HG03175 (cell line): ENCODE results near the gene PAPSS2.
"Not testable (repeated sequence)": the region's sequence is repeated elsewhere in the genome, so short reads cannot be mapped to it uniquely, and the experiment has no call there.

Source experiments
- ATAC-seq: cut with Tn5 transposase; IDR thresholded peaks from one replicate; pipeline ENCODE4 v1.9.1; 2021; ENCODE audit warnings: mild to moderate bottlenecking, moderate library complexity; ENCODE audit not compliant: unreplicated experiment

Gene PAPSS2

GRCh38 chr10:87642486-87642885 is 17.2 kb upstream of the PAPSS2 start:
- ATAC-seq = no peak

- no peak for ATAC-seq
These were observed 16.7 kb upstream of the PAPSS2 start for GRCh38 chr10:87642988-87643387.

- no peak for ATAC-seq
These were observed 15.8 kb upstream of the PAPSS2 start for GRCh38 chr10:87643920-87644319.

- not testable (repeated sequence) for ATAC-seq
These were observed 15.2 kb upstream of the PAPSS2 start for GRCh38 chr10:87644500-87644899.

- no peak for ATAC-seq
These were observed 13.3 kb upstream of the PAPSS2 start for GRCh38 chr10:87646192-87646909.

- ATAC-seq = no peak
These were observed 12.7 kb upstream of the PAPSS2 start for GRCh38 chr10:87646935-87647334.

- no peak for ATAC-seq
These were observed 8.7 kb upstream of the PAPSS2 start for GRCh38 chr10:87650838-87651589.

GRCh38 chr10:87651801-87652200 is 7.9 kb upstream of the PAPSS2 start:
- ATAC-seq = no peak

GRCh38 chr10:87652261-87652660 is 7.4 kb upstream of the PAPSS2 start:
- ATAC-seq = no peak

GRCh38 chr10:87654212-87654611 is 5.5 kb upstream of the PAPSS2 start:
- ATAC-seq = no peak

- ATAC-seq = no peak
These were observed 3.1 kb upstream of the PAPSS2 start for GRCh38 chr10:87656431-87657072.

- no peak for ATAC-seq
These were observed 2.3 kb upstream of the PAPSS2 start for GRCh38 chr10:87657371-87657770.

- no peak for ATAC-seq
These were observed 1.3 kb upstream of the PAPSS2 start for GRCh38 chr10:87658321-87658795.

GRCh38 chr10:87658858-87659555 is 671 bp upstream of the PAPSS2 start:
- ATAC-seq = no peak

GRCh38 chr10:87660484-87661133 is 931 bp downstream of the PAPSS2 start:
- ATAC-seq = no peak

- no peak for ATAC-seq
These were observed 2.4 kb downstream of the PAPSS2 start for GRCh38 chr10:87661861-87662785.

- no peak for ATAC-seq
These were observed 4.6 kb downstream of the PAPSS2 start for GRCh38 chr10:87664276-87664701.

- no peak for ATAC-seq
These were observed 7.8 kb downstream of the PAPSS2 start for GRCh38 chr10:87667493-87667892.

- ATAC-seq = no peak
These were observed 8.8 kb downstream of the PAPSS2 start for GRCh38 chr10:87668324-87669074.
